HL-60 (cell line): ENCODE data around the gene DPH1.

Source experiments
- CTCF ChIP-seq: IDR thresholded peaks from one replicate; pipeline ENCODE4 v1.5.1; 2011; ENCODE audit warnings: low read length, control low read depth, inconsistent platforms; ENCODE audit not compliant: insufficient read depth
- GABPA ChIP-seq: IDR thresholded peaks from 2 replicates; pipeline ENCODE4 v1.6.1; 2012; ENCODE audit warnings: low read depth
- POLR2AphosphoS5 ChIP-seq: IDR thresholded peaks from 2 replicates; pipeline ENCODE4 v1.6.1; 2012; ENCODE audit warnings: low read depth
- REST ChIP-seq: IDR thresholded peaks from 2 replicates; pipeline ENCODE4 v1.6.1; 2012; ENCODE audit warnings: low read depth; ENCODE audit not compliant: insufficient replicate concordance
- SPI1 ChIP-seq: IDR thresholded peaks from 2 replicates; pipeline ENCODE4 v1.6.1; 2012; ENCODE audit warnings: low read depth, mild to moderate bottlenecking, borderline replicate concordance

GRCh38 chr17:1985686-1986085, 44.3 kb upstream of the DPH1 start:
- TF ChIP-seq REST (no peak), CTCF (no peak), POLR2AphosphoS5 (no peak), GABPA (no peak), SPI1 (no peak)
